SK-N-SH (cell line): ENCODE results near the gene C3orf52. TPM values are rescaled to one million over a fixed set of nuclear protein-coding genes. Genes with fewer than 3 reads are reported as not detected.

Source experiments
- CTCF ChIA-PET: fragments of 300-600, 350-600 bp; formaldehyde crosslinking; extraction: SDS; loops from one replicate; lab custom pipeline; 2021; lab: Yijun Ruan, JAX
- POLR2A ChIA-PET: fragments of 350-600 bp; sonication (Branson Sonifier 250); formaldehyde crosslinking; extraction: SDS; loops from one replicate; lab custom pipeline; 2020; ENCODE audit warnings: antibody characterized with exemption, inconsistent platforms; lab: Yijun Ruan, JAX
- DNase-seq: peaks from one replicate; pipeline ENCODE4 v3.0.0; 2012
- H2AFZ ChIP-seq: fragments of 200-600 bp; sonication (generic); 2 replicates; pipeline ENCODE4 v1.8.1; 2016; ENCODE audit warnings: antibody characterized with exemption, mild to moderate bottlenecking, low read depth
- H3F3A ChIP-seq: fragments of 200-600 bp; sonication (generic); replicated peaks from 2 replicates; pipeline ENCODE3; 2016; ENCODE audit warnings: antibody characterized with exemption, mild to moderate bottlenecking; ENCODE audit not compliant: insufficient read depth
- H3K27ac ChIP-seq, 2 experiments: fragments of 200-500 bp in 1 of 2; fragments of 200-600 bp in 1 of 2; sonication (Bioruptor generic) in 1 of 2; sonication (generic), shearing (Covaris generic) in 1 of 2; 2 replicates each; pipeline versions ENCODE4 v1.5.1 to v1.6.1; 2014 to 2016; ENCODE audit warnings: low read depth in 2 of 2, inconsistent platforms in 1 of 2, low read length in 1 of 2, mild to moderate bottlenecking in 1 of 2, mixed read lengths in 1 of 2
- H3K27me3 ChIP-seq: fragments of 200-600 bp; sonication (generic), shearing (Covaris generic); 2 replicates; pipeline ENCODE4 v1.6.1; 2016; ENCODE audit warnings: mixed run types; ENCODE audit not compliant: insufficient read depth
- H3K36me3 ChIP-seq, 2 experiments: fragments of 200-500 bp in 1 of 2; fragments of 200-600 bp in 1 of 2; sonication (Bioruptor generic) in 1 of 2; sonication (generic) in 1 of 2; replicated peaks in 1 of 2; 2 replicates each; pipeline versions ENCODE3 to v1.5.1; 2014 to 2016; ENCODE audit warnings: low read length in 1 of 2, mild to moderate bottlenecking in 1 of 2; ENCODE audit not compliant: insufficient read depth in 2 of 2, control insufficient read depth in 1 of 2
- H3K4me1 ChIP-seq, 2 experiments: fragments of 200-500 bp in 1 of 2; fragments of 200-600 bp in 1 of 2; sonication (Bioruptor generic) in 1 of 2; sonication (generic), shearing (Covaris generic) in 1 of 2; 2 replicates each; pipeline versions ENCODE4 v1.5.1 to v1.6.1; 2014 to 2016; ENCODE audit warnings: low read depth in 1 of 2, low read length in 1 of 2, mixed run types in 1 of 2; ENCODE audit not compliant: insufficient read depth in 2 of 2, control insufficient read depth in 1 of 2
- H3K4me2 ChIP-seq: fragments of 200-600 bp; sonication (generic), shearing (Covaris generic); 2 replicates; pipeline ENCODE4 v1.6.1; 2017; ENCODE audit warnings: mixed run types
- H3K4me3 ChIP-seq, 2 experiments: fragments of 200-500 bp in 1 of 2; fragments of 200-600 bp in 1 of 2; sonication (Bioruptor generic) in 1 of 2; sonication (generic), shearing (Covaris generic) in 1 of 2; 2 replicates each; pipeline versions ENCODE4 v1.5.1 to v1.8.1; 2014 to 2016; ENCODE audit warnings: low read depth in 2 of 2, inconsistent platforms in 1 of 2, low read length in 1 of 2, mild to moderate bottlenecking in 1 of 2, mixed read lengths in 1 of 2, moderate library complexity in 1 of 2
- H3K79me2 ChIP-seq: fragments of 200-600 bp; sonication (generic); 2 replicates; pipeline ENCODE4 v1.8.1; 2017; ENCODE audit warnings: mild to moderate bottlenecking; ENCODE audit not compliant: insufficient read depth
- H3K9ac ChIP-seq: fragments of 200-600 bp; sonication (generic); 2 replicates; pipeline ENCODE4 v1.6.1; 2017; ENCODE audit warnings: mixed run types
- H3K9me2 ChIP-seq: fragments of 200-600 bp; sonication (generic); 2 replicates; pipeline ENCODE4 v1.6.1; 2017; ENCODE audit warnings: mixed run types
- H3K9me3 ChIP-seq: fragments of 200-600 bp; sonication (generic); 2 replicates; pipeline ENCODE4 v1.6.1; 2017; ENCODE audit warnings: mixed run types, mild to moderate bottlenecking, moderate library complexity
- H4K20me1 ChIP-seq: fragments of 200-600 bp; sonication (generic); 2 replicates; pipeline ENCODE4 v1.6.1; 2017; ENCODE audit warnings: mild to moderate bottlenecking, mixed run types; ENCODE audit not compliant: insufficient read depth
- FOXM1 ChIP-seq: IDR thresholded peaks from 2 replicates; pipeline ENCODE4 v1.4.0; 2012; ENCODE audit warnings: low read depth, mild to moderate bottlenecking
- GABPA ChIP-seq: IDR thresholded peaks from 2 replicates; pipeline ENCODE4 v1.4.0; 2012; ENCODE audit warnings: low read depth, mild to moderate bottlenecking
- GATA2 ChIP-seq: sonication (generic); formaldehyde crosslinking; IDR thresholded peaks from 2 replicates; pipeline ENCODE4 v1.5.0; 2020; ENCODE audit warnings: mild to moderate bottlenecking, missing genetic modification reagents
- JUND ChIP-seq: IDR thresholded peaks from 2 replicates; pipeline ENCODE4 v1.4.0; 2012
- MAX ChIP-seq: IDR thresholded peaks from 2 replicates; pipeline ENCODE4 v1.4.0; 2012; ENCODE audit warnings: low read depth
- MEF2A ChIP-seq: IDR thresholded peaks from 2 replicates; pipeline ENCODE4 v1.4.0; 2012; ENCODE audit warnings: low read depth, borderline replicate concordance
- RAD21 ChIP-seq: IDR thresholded peaks from 2 replicates; pipeline ENCODE4 v1.6.1; 2012; ENCODE audit warnings: mild to moderate bottlenecking, low read length
- RCOR1 ChIP-seq: fragments of 150-350 bp; IDR thresholded peaks from 2 replicates; pipeline ENCODE4 v1.6.1; 2017; ENCODE audit warnings: antibody characterized with exemption, low read length
- REST ChIP-seq: IDR thresholded peaks from 2 replicates; pipeline ENCODE4 v1.6.1; 2012; ENCODE audit warnings: mild to moderate bottlenecking, low read depth, low read length, moderate library complexity
- SMC3 ChIP-seq: IDR thresholded peaks from 2 replicates; pipeline ENCODE4 v1.6.1; 2012; ENCODE audit warnings: low read depth, low read length, improper control_type of control experiment
- TCF12 ChIP-seq: IDR thresholded peaks from 2 replicates; pipeline ENCODE4 v1.4.0; 2012
- YY1 ChIP-seq: IDR thresholded peaks from 2 replicates; pipeline ENCODE4 v1.4.0; 2012; ENCODE audit warnings: low read depth, mild to moderate bottlenecking
- WGBS: methylation state at CpG from one replicate; pipeline ENCODE4 v1.1.6; 2017; ENCODE audit warnings: low lambda C conversion rate; 5-methylcytosine and 5-hydroxymethylcytosine counted together
- polyA plus RNA-seq, 3 experiments: library from polyadenylated mRNA; depleted of rRNA; stranded (reverse); fragments of >200 nt; gene quantifications; 2 replicates each; pipeline ENCODE4 v1.2.3, GENCODE V29; 2012
- TF ChIP-seq, protein P1 (sequence below): fragments of 150-350 bp; IDR thresholded peaks from 2 replicates; pipeline ENCODE4 v1.6.1; 2017; ENCODE audit warnings: antibody characterized with exemption, low read length, low read depth, borderline replicate concordance
- TF ChIP-seq, protein P2 (sequence below): fragments of 200-600 bp; sonication (generic); IDR thresholded peaks from 2 replicates; pipeline ENCODE4 v1.6.1; 2017; ENCODE audit warnings: antibody characterized with exemption, mild to moderate bottlenecking, moderate library complexity
- TF ChIP-seq, protein P3 (sequence below): IDR thresholded peaks from 2 replicates; pipeline ENCODE4 v1.4.0; 2012; ENCODE audit warnings: low read depth, borderline replicate concordance

The C3orf52 gene
- polyA plus RNA-seq, 1 of the 3 experiments (the other 2 are of a cell fraction): 5.4 TPM

GRCh38 chr3:112109322-112109721, 23.1 kb downstream of the C3orf52 start:
- Histone ChIP-seq H3K9me3 (no peaks in the 10 kb centered on the region), H3K36me3 (peaks cover 0 to 29% of the 10 kb centered on the region in 2 experiments), H2AFZ (no peak overlapping the region), H3K27ac (no peak overlapping the region), H3K79me2 (no peaks in the 10 kb centered on the region), H3K4me2 (no peak overlapping the region), H3F3A (peaks cover 4% of the 10 kb centered on the region), H3K27me3 (no peaks in the 10 kb centered on the region), H3K4me1 (no peaks in the 10 kb centered on the region), H3K9ac (no peak overlapping the region), H3K9me2 (no peaks in the 10 kb centered on the region), H4K20me1 (no peaks in the 10 kb centered on the region), H3K4me3 (no peak overlapping the region)
- no peak for DNase-seq
- ChIA-PET CTCF (interaction anchor here (0.6 to 4.2 kb wide), 3 partner anchors 14 to 184 kb away, joined by 3 to 22 read pairs (median 3); partner anchors contain the start of gene SLC9C1), POLR2A (no interaction called here)
- TF ChIP-seq GATA2 (CRISPR knock-in tag) (no peak), RCOR1 (no peak), MEF2A (no peak), TCF12 (no peak)
- WGBS: 78% methylated on average over 5 of the region's 5 CpGs

DNA sequence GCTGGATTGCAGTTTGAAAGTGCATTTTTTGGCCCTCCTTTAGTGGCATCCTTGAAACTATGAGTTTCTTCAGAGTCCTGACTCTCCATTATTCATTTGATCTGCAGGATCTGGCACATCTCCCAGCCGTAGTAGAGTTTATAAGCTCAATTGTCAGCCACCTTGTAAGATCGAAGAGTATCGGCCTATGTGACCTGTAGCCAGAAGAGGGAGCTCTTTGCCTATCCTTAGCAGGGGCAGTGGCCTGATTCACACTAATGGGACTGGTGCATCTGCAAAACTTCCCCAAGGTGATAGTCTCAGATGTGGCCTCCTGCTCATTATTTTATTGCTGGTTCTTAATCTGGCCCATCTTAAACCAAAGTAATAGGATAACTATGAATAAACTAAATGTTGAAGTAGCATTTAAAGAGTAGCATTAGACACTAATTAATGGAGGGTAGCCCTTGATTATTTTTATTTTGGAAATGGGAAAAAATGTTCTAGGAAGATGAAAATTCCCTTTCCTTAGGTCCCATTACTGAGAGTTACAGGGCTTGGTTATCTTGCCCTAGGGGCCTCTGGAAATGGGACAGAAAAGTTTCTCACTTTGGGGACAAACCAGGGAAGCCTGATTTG, 25.7 kb downstream of the C3orf52 start:
- Histone ChIP-seq H3K9me2 (no peaks in the 10 kb centered on the region), H3K9ac (no peak overlapping the region), H4K20me1 (no peaks in the 10 kb centered on the region), H3K27ac (no peak overlapping the region), H3K9me3 (no peaks in the 10 kb centered on the region), H3F3A (peaks cover 4% of the 10 kb centered on the region), H3K27me3 (no peaks in the 10 kb centered on the region), H3K4me3 (no peak overlapping the region; a peak in 1 of 4 replicates), H3K4me2 (no peak overlapping the region), H3K79me2 (no peaks in the 10 kb centered on the region), H2AFZ (no peak overlapping the region), H3K4me1 (no peaks in the 10 kb centered on the region; a peak in 1 of 4 replicates), H3K36me3 (peaks cover 0 to 20% of the 10 kb centered on the region in 2 experiments)
- peak; percentile 70 for DNase-seq
- TF ChIP-seq, protein P1, sequence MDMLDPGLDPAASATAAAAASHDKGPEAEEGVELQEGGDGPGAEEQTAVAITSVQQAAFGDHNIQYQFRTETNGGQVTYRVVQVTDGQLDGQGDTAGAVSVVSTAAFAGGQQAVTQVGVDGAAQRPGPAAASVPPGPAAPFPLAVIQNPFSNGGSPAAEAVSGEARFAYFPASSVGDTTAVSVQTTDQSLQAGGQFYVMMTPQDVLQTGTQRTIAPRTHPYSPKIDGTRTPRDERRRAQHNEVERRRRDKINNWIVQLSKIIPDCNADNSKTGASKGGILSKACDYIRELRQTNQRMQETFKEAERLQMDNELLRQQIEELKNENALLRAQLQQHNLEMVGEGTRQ: no peak
- TF ChIP-seq YY1 (no peak), JUND (no peak), SMC3 (peak; percentile 68), FOXM1 (no peak), RAD21 (peak; percentile 89), MAX (no peak), REST (no peak), GABPA (no peak)
- TF ChIP-seq, protein P2, sequence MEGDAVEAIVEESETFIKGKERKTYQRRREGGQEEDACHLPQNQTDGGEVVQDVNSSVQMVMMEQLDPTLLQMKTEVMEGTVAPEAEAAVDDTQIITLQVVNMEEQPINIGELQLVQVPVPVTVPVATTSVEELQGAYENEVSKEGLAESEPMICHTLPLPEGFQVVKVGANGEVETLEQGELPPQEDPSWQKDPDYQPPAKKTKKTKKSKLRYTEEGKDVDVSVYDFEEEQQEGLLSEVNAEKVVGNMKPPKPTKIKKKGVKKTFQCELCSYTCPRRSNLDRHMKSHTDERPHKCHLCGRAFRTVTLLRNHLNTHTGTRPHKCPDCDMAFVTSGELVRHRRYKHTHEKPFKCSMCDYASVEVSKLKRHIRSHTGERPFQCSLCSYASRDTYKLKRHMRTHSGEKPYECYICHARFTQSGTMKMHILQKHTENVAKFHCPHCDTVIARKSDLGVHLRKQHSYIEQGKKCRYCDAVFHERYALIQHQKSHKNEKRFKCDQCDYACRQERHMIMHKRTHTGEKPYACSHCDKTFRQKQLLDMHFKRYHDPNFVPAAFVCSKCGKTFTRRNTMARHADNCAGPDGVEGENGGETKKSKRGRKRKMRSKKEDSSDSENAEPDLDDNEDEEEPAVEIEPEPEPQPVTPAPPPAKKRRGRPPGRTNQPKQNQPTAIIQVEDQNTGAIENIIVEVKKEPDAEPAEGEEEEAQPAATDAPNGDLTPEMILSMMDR: peak; percentile 72
- TF ChIP-seq, protein P3, sequence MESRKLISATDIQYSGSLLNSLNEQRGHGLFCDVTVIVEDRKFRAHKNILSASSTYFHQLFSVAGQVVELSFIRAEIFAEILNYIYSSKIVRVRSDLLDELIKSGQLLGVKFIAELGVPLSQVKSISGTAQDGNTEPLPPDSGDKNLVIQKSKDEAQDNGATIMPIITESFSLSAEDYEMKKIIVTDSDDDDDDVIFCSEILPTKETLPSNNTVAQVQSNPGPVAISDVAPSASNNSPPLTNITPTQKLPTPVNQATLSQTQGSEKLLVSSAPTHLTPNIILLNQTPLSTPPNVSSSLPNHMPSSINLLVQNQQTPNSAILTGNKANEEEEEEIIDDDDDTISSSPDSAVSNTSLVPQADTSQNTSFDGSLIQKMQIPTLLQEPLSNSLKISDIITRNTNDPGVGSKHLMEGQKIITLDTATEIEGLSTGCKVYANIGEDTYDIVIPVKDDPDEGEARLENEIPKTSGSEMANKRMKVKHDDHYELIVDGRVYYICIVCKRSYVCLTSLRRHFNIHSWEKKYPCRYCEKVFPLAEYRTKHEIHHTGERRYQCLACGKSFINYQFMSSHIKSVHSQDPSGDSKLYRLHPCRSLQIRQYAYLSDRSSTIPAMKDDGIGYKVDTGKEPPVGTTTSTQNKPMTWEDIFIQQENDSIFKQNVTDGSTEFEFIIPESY: no peak
- CTCF ChIA-PET: interaction anchor here (0.7 to 4.2 kb wide), 38 partner anchors 9 to 696 kb away, joined by 3 to 29 read pairs (median 4); partner anchors contain the start of genes C3orf52, CD200 and SLC9C1
- 45% methylated on average over 3 of the region's 3 CpGs for WGBS
- POLR2A ChIA-PET: no interaction called here
